GM21390 (cell line): ENCODE data around the gene ARHGAP33.
"Not testable (repeated sequence)": the region's sequence is repeated elsewhere in the genome, so short reads cannot be mapped to it uniquely, and the experiment has no call there.

Experiments used
- ATAC-seq: cut with Tn5 transposase; IDR thresholded peaks from one replicate; pipeline ENCODE4 v1.9.1; 2021; ENCODE audit not compliant: unreplicated experiment

Gene ARHGAP33

GRCh38 chr19:35832054-35832453 lies 56.7 kb downstream of the ARHGAP33 start:
- ATAC-seq: no peak

DNA sequence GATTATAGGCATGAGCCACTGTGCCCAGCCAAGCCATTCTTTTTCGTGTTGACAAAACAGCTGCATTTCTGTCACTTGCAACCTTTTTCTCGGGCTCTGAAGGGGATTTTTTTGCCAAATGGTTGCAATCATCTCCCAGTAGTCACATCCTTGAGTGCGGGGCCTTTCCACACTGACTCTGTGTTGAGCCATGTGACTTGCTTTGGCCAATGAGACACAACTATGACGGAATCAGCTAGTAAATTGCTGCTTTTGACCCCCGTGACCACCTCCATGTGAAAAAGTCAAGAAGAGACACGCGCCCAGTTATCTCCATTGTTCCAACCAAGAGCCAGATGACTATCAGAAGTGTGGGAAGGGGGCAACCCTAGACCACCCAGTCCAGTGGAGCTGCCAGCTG lies 58.6 kb downstream of the ARHGAP33 start:
- no peak for ATAC-seq

DNA sequence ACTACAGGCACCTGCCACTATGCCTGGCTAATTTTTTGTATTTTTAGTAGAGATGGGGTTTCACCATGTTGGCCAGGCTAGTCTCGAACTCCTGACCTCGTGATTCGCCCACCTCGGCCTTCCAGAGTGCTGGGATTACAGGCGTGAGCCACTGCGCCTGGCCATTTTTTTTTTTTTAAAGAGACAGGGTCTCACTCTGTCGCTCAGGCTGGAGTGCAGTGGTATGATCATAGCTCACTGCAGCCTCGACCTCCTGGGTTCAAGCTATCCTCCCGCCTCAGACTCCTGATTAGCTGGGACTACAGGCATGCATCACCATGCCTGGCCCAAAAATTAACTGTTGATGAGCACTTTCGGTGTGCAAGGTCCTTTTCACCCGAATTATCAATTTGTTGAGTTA lies 60.7 kb downstream of the ARHGAP33 start:
- not testable (repeated sequence) for ATAC-seq
